ENCODE results near the gene SNX1.
"Not testable (repeated sequence)": the region's sequence is repeated elsewhere in the genome, so short reads cannot be mapped to it uniquely, and the experiment has no call there.

Gene SNX1

GRCh38 chr15:64073496-64073895 is 22.3 kb upstream of the SNX1 start:
- not testable (repeated sequence) for DNase-seq

GRCh38 chr15:64082757-64083156 is 13.0 kb upstream of the SNX1 start:
- DNase-seq: no peak

- no peak for DNase-seq
Observed at GRCh38 chr15:64089543-64090280, 6.1 kb upstream of the SNX1 start.

- no peak for DNase-seq
Observed at GRCh38 chr15:64090527-64090926, 5.3 kb upstream of the SNX1 start.

- DNase-seq: peak; percentile 58
Observed at GRCh38 chr15:64092075-64092820, 3.5 kb upstream of the SNX1 start.

- peak; percentile 43 for DNase-seq
Observed at GRCh38 chr15:64092864-64093626, 2.7 kb upstream of the SNX1 start.

GRCh38 chr15:64093627-64094417 is 2.0 kb upstream of the SNX1 start, which contains the start of gene CIAO2A:
Gene CIAO2A, minus strand, starts transcription at chr15:64093838. Its CDS starts 70 bp downstream, at chr15:64093768.
- DNase-seq: peak; percentile 97

GRCh38 chr15:64095431-64095794 is 369 bp upstream of the SNX1 start:
- DNase-seq: no peak

GRCh38 chr15:64096668-64097384 is 1.0 kb downstream of the SNX1 start:
- peak; percentile 18 for DNase-seq

GRCh38 chr15:64099379-64099778 is 3.6 kb downstream of the SNX1 start:
- DNase-seq: no peak

- no peak for DNase-seq
Observed at GRCh38 chr15:64100958-64101357, 5.2 kb downstream of the SNX1 start.

GRCh38 chr15:64102497-64102896 is 6.7 kb downstream of the SNX1 start:
- no peak for DNase-seq

GRCh38 chr15:64105113-64105704 is 9.4 kb downstream of the SNX1 start:
- DNase-seq: no peak

GRCh38 chr15:64107337-64107736 is 11.6 kb downstream of the SNX1 start:
- DNase-seq: no peak

- DNase-seq: not testable (repeated sequence)
Observed at GRCh38 chr15:64110108-64110701, 14.4 kb downstream of the SNX1 start.

- DNase-seq: peak; percentile 25
Observed at GRCh38 chr15:64110950-64111678, 15.3 kb downstream of the SNX1 start.

GRCh38 chr15:64111679-64112050 is 15.9 kb downstream of the SNX1 start:
- DNase-seq: no peak

- no peak for DNase-seq
Observed at GRCh38 chr15:64112073-64112772, 16.4 kb downstream of the SNX1 start.

GRCh38 chr15:64112904-64113303 is 17.1 kb downstream of the SNX1 start:
- DNase-seq: no peak

Measured in CD4-positive, alpha-beta T cell treated with Interleukin-17A for 1 hour (primary cell).